Measurements from ENCODE around the gene HLX.

HLX gene

GRCh38 chr1:220886470-220887201, 7.4 kb downstream of the HLX start:
- no peak overlapping the region for H3K56ac ChIP-seq (ENCODE audit: low read length)
- no peak overlapping the region for H3K18ac ChIP-seq (ENCODE audit: low read length)
- H3K4me3 ChIP-seq (ENCODE audit: low read length): no peak overlapping the region
- H3K36me3 ChIP-seq (ENCODE audit: control insufficient read depth, insufficient read depth, low read length): no peaks in the 10 kb centered on the region
- no peak overlapping the region for H2AK5ac ChIP-seq (ENCODE audit: low read length)
- H3K27me3 ChIP-seq (ENCODE audit: insufficient read depth, low read length, poor library complexity): peaks cover 79% of the 10 kb centered on the region
- no peak overlapping the region for H3K4me2 ChIP-seq (ENCODE audit: low read length)
- no peaks in the 10 kb centered on the region for H3K79me2 ChIP-seq (ENCODE audit: control insufficient read depth, insufficient read depth, low read length)
- H2BK120ac ChIP-seq (ENCODE audit: low read depth, low read length): no peak overlapping the region
- no peak overlapping the region for H3K27ac ChIP-seq (ENCODE audit: low read depth, low read length)
- H3K9ac ChIP-seq (ENCODE audit: low read length): no peak overlapping the region
- H2BK15ac ChIP-seq (replicated peaks; ENCODE audit: low read depth): no peak overlapping the region
- WGBS (ENCODE audit: extremely low coverage, insufficient coverage, low lambda C conversion rate): no CpG with 5 or more reads among the region's 26 CpGs
- peaks cover 7% of the 10 kb centered on the region for H3K4me1 ChIP-seq (ENCODE audit: control insufficient read depth, low read depth, low read length)
- no peak for DNase-seq
- H2BK5ac ChIP-seq (ENCODE audit: low read length): no peak overlapping the region
- no peaks in the 10 kb centered on the region for H3K79me1 ChIP-seq (ENCODE audit: low read length)
- no peak overlapping the region for H3K4ac ChIP-seq (ENCODE audit: low read depth, low read length)
- no peak overlapping the region for H4K5ac ChIP-seq (ENCODE audit: low read length)
- no peak overlapping the region for H4K8ac ChIP-seq (ENCODE audit: low read depth, low read length)
- no peak overlapping the region for H3K23ac ChIP-seq (ENCODE audit: low read length)

DNA sequence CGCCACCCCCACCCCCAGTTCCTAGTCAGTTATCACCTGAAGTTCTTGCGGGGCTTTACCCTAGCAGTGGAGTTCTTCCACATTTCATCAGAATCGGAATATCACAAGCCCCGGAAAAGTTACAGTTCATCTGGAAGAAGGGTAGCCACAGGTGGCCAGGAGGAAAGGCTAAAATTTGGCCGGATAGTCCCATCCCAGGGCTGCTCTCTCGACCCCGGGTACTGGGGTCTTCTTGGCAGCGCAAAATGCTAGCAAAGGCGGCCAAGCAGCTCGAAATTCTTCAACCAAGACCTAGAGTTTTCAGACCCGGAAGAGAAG, 7.9 kb downstream of the HLX start:
- Histone ChIP-seq H3K79me2 (ENCODE audit: control insufficient read depth, insufficient read depth, low read length) (no peaks in the 10 kb centered on the region), H3K4me2 (ENCODE audit: low read length) (no peak overlapping the region), H4K5ac (ENCODE audit: low read length) (no peak overlapping the region), H3K23ac (ENCODE audit: low read length) (no peak overlapping the region), H3K18ac (ENCODE audit: low read length) (no peak overlapping the region), H2BK5ac (ENCODE audit: low read length) (no peak overlapping the region), H3K36me3 (ENCODE audit: control insufficient read depth, insufficient read depth, low read length) (no peaks in the 10 kb centered on the region), H3K4ac (ENCODE audit: low read depth, low read length) (no peak overlapping the region), H3K9ac (ENCODE audit: low read length) (no peak overlapping the region), H2BK15ac (replicated peaks; ENCODE audit: low read depth) (no peak overlapping the region), H3K27me3 (ENCODE audit: insufficient read depth, low read length, poor library complexity) (peaks cover 81% of the 10 kb centered on the region), H4K8ac (ENCODE audit: low read depth, low read length) (no peak overlapping the region), H3K79me1 (ENCODE audit: low read length) (no peaks in the 10 kb centered on the region), H2BK120ac (ENCODE audit: low read depth, low read length) (no peak overlapping the region), H2AK5ac (ENCODE audit: low read length) (no peak overlapping the region), H3K56ac (ENCODE audit: low read length) (no peak overlapping the region), H3K4me1 (ENCODE audit: control insufficient read depth, low read depth, low read length) (peaks cover 7% of the 10 kb centered on the region), H3K4me3 (ENCODE audit: low read length) (no peak overlapping the region), H3K27ac (ENCODE audit: low read depth, low read length) (no peak overlapping the region)
- WGBS (ENCODE audit: extremely low coverage, insufficient coverage, low lambda C conversion rate): no CpG with 5 or more reads among the region's 11 CpGs
- no peak for DNase-seq

DNA sequence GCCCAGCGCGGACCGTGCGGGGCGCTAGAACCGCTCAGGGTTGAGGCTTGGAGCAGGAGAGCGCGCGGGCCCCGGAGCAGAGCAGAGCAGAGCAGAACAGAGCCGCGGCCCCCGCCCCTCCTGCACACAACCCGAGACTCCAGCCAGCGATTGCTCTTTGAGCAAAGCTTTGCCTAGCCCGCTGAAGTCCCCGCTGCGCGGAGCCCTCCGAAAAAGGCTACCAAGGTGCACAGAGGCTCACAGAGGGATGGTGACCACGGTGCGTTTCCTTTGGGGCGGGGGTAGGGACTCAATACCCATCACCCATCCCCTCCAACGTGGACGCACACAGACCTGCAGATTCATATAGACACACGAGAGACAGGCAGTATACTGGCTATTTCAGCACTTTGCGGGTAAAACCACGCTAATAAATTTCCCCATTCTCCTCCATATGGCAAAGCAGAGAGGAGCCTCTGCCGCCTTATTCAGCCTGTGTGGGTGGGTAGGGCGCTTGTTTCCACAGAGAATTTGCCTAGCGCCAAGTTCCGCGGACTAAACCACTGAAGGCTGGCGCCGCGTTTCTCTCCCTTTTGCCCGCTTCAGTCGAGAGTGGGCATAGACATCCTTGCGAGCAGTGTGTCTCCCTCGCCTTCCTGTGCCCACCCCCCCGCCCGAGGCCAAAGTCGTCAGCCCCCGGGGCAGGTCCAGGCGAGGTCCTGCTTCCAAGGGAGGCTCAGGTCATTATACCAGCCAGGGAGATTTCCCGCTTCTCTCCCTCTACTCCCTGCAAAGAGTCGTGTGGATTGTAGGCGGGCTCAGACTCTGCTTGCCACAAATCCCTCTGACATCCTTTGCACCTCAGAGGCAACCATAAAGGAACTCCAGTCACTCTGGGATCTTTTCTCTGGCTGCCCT, 8.5 kb downstream of the HLX start:
- Histone ChIP-seq H3K4me1 (ENCODE audit: control insufficient read depth, low read depth, low read length) (peaks cover 5% of the 10 kb centered on the region), H3K27ac (ENCODE audit: low read depth, low read length) (no peak overlapping the region), H2BK5ac (ENCODE audit: low read length) (no peak overlapping the region), H3K79me1 (ENCODE audit: low read length) (no peaks in the 10 kb centered on the region), H4K5ac (ENCODE audit: low read length) (no peak overlapping the region), H3K4ac (ENCODE audit: low read depth, low read length) (no peak overlapping the region), H3K4me3 (ENCODE audit: low read length) (no peak overlapping the region), H3K23ac (ENCODE audit: low read length) (peak overlapping the region; percentile 53), H3K36me3 (ENCODE audit: control insufficient read depth, insufficient read depth, low read length) (no peaks in the 10 kb centered on the region), H3K79me2 (ENCODE audit: control insufficient read depth, insufficient read depth, low read length) (no peaks in the 10 kb centered on the region), H2AK5ac (ENCODE audit: low read length) (no peak overlapping the region), H2BK15ac (replicated peaks; ENCODE audit: low read depth) (no peak overlapping the region), H3K27me3 (ENCODE audit: insufficient read depth, low read length, poor library complexity) (peaks cover 87% of the 10 kb centered on the region), H3K56ac (ENCODE audit: low read length) (peak overlapping the region; percentile 68), H4K8ac (ENCODE audit: low read depth, low read length) (no peak overlapping the region), H3K9ac (ENCODE audit: low read length) (no peak overlapping the region), H2BK120ac (ENCODE audit: low read depth, low read length) (no peak overlapping the region), H3K4me2 (ENCODE audit: low read length) (peak overlapping the region; percentile 44), H3K18ac (ENCODE audit: low read length) (no peak overlapping the region)
- peak; percentile 75 for DNase-seq
- no CpG with 5 or more reads among the region's 48 CpGs for WGBS (ENCODE audit: extremely low coverage, insufficient coverage, low lambda C conversion rate)

DNA sequence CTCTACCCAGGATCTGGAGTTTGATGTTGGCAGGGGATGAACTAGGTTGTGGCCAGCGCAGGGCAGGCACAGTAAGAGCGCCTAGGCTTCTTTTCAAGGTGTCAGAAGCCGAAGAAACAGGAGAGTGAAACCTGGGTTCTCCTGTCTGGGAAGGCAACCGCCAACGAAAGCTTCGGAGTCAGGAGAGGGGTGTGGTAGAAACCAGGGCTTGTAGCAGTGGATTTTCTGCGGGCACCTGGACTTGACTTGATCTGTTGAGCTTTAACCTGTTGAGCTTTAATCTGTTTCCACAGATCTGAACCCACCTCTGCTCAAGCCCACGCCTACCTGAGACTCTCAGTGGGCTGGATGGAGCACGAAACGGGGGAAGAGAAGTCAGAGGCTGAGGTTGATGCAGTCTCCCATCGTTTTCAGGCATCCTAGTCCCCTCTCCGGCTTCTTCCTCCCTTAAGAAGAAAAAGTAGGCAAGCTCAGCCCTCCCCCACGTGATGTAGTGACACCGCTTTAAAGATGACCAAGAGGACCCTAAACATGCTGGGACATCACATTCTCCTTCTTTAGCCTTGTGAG, 9.3 kb downstream of the HLX start:
- Histone ChIP-seq H2AK5ac (ENCODE audit: low read length) (no peak overlapping the region), H3K9ac (ENCODE audit: low read length) (no peak overlapping the region), H3K56ac (ENCODE audit: low read length) (peak overlapping the region; percentile 4), H3K4ac (ENCODE audit: low read depth, low read length) (no peak overlapping the region), H2BK15ac (replicated peaks; ENCODE audit: low read depth) (no peak overlapping the region), H3K79me1 (ENCODE audit: low read length) (no peaks in the 10 kb centered on the region), H2BK120ac (ENCODE audit: low read depth, low read length) (no peak overlapping the region), H3K27ac (ENCODE audit: low read depth, low read length) (no peak overlapping the region), H3K79me2 (ENCODE audit: control insufficient read depth, insufficient read depth, low read length) (no peaks in the 10 kb centered on the region), H3K4me1 (ENCODE audit: control insufficient read depth, low read depth, low read length) (peaks cover 6% of the 10 kb centered on the region), H2BK5ac (ENCODE audit: low read length) (no peak overlapping the region), H3K18ac (ENCODE audit: low read length) (no peak overlapping the region), H3K4me3 (ENCODE audit: low read length) (no peak overlapping the region), H3K27me3 (ENCODE audit: insufficient read depth, low read length, poor library complexity) (peaks cover 94% of the 10 kb centered on the region), H3K4me2 (ENCODE audit: low read length) (no peak overlapping the region), H4K5ac (ENCODE audit: low read length) (no peak overlapping the region), H4K8ac (ENCODE audit: low read depth, low read length) (no peak overlapping the region), H3K36me3 (ENCODE audit: control insufficient read depth, insufficient read depth, low read length) (no peaks in the 10 kb centered on the region), H3K23ac (ENCODE audit: low read length) (no peak overlapping the region)
- WGBS (ENCODE audit: extremely low coverage, insufficient coverage, low lambda C conversion rate): no CpG with 5 or more reads among the region's 14 CpGs
- DNase-seq: no peak

- H3K27me3 ChIP-seq (ENCODE audit: insufficient read depth, low read length, poor library complexity): peaks cover 96% of the 10 kb centered on the region
- H3K79me2 ChIP-seq (ENCODE audit: control insufficient read depth, insufficient read depth, low read length): no peaks in the 10 kb centered on the region
- H2BK5ac ChIP-seq (ENCODE audit: low read length): no peak overlapping the region
- no peak for DNase-seq
- no peak overlapping the region for H3K23ac ChIP-seq (ENCODE audit: low read length)
- no peak overlapping the region for H3K4ac ChIP-seq (ENCODE audit: low read depth, low read length)
- peaks cover 8% of the 10 kb centered on the region for H3K4me1 ChIP-seq (ENCODE audit: control insufficient read depth, low read depth, low read length)
- H4K8ac ChIP-seq (ENCODE audit: low read depth, low read length): no peak overlapping the region
- H4K5ac ChIP-seq (ENCODE audit: low read length): no peak overlapping the region
- no peaks in the 10 kb centered on the region for H3K36me3 ChIP-seq (ENCODE audit: control insufficient read depth, insufficient read depth, low read length)
- H3K18ac ChIP-seq (ENCODE audit: low read length): no peak overlapping the region
- no peak overlapping the region for H2BK15ac ChIP-seq (replicated peaks; ENCODE audit: low read depth)
- H3K79me1 ChIP-seq (ENCODE audit: low read length): no peaks in the 10 kb centered on the region
- no peak overlapping the region for H3K4me2 ChIP-seq (ENCODE audit: low read length)
- no peak overlapping the region for H3K9ac ChIP-seq (ENCODE audit: low read length)
- no peak overlapping the region for H3K56ac ChIP-seq (ENCODE audit: low read length)
- H3K4me3 ChIP-seq (ENCODE audit: low read length): no peak overlapping the region
- no peak overlapping the region for H3K27ac ChIP-seq (ENCODE audit: low read depth, low read length)
- WGBS (ENCODE audit: extremely low coverage, insufficient coverage, low lambda C conversion rate): no CpG with 5 or more reads among the region's 2 CpGs
- no peak overlapping the region for H2BK120ac ChIP-seq (ENCODE audit: low read depth, low read length)
- no peak overlapping the region for H2AK5ac ChIP-seq (ENCODE audit: low read length)
Observed at GRCh38 chr1:220889333-220889732, 10.1 kb downstream of the HLX start.

Measured in mesendoderm (in vitro differentiated cells).